NCI-H1417 treated with DMSO at 0.1 percent for 48 hours (cell line): ENCODE results near the gene PXYLP1.

Source experiments
- DNase-seq: peaks from one replicate; lab custom pipeline; 2025; lab: John Stamatoyannopoulos, UW

Gene PXYLP1

GRCh38 chr3:141229132-141229531 is 2.5 kb upstream of the PXYLP1 start:
- no peak for DNase-seq

DNA sequence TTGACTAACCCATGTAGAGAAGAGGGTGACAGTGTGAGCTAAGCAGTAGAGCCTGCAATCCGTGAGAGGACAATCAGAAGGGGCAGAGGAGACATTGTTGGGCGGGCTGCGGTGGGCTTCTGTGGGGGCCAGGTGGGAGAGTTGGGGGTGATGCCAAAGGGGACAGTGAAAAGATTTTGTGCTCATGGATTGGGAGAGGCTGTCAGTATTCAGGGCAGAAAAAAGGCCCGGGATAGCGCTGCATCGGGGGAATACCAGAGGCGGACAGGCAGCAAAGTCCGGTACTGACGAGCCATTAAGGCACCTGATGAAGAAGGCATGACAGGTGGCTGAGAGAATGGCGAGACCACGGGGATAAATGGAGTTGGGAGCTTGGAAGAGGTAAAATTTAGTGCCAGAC is 1.3 kb upstream of the PXYLP1 start:
- DNase-seq = no peak

GRCh38 chr3:141231952-141232823 is 563 bp downstream of the PXYLP1 start:
- no peak for DNase-seq

DNA sequence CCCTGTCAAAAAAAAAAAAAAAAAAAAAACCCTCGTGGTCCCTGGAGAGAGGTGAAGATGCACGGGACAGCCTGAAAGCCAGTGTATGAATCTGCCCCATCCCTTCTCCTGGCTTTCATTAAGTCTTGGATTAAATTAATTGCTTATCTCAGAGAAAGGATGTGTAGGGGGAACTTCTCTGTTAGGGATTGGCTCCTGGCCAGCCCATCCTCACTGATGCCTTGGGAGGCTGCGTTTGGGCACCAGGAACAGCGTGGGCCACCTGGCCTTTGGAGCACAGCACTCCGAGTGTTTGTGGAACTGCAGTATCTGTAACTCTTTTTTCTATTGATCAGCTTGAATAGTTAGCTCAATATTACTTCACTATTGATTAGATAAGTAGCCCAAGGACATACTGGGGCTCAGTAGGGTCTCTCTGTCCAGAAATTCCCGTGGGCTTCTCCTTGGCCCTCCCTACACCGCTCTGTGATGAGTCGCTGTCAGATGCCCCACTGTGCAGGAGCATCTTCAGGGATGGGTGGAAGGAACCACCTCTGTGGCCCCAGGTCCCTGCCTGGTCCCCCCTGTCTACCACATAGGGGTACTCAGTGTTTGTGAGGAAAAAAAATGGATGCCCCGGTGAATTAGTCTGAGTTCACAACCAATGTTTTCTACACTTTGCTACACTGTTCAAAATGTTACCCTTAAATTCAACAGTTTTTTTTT is 2.0 kb downstream of the PXYLP1 start:
- no peak for DNase-seq

- no peak for DNase-seq
Observed at GRCh38 chr3:141234283-141234682, 2.7 kb downstream of the PXYLP1 start.

DNA sequence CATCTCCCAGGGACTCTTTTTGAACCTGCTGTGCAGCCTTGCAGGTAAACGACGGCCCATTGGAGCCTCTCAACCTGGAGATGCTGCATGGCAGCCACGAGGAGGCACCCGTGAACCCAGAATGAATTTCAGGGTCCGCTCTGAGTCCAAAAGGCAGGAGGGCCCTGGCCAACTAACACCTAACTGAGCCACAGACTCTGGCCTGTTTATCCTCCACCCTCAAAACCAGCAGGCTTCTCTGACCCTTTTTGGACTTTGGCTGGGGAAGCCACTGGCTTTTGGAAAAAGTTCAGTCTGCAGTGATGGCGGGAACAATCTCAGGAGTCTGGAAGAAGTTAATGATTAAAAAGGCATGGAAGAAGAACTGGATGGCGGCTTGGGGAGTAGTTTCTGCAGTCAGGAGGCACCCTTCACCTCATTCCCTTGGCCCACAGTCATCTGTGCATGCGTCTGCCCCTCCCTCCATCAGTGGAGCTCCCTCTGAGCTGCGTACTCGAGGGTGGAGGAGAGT is 4.1 kb downstream of the PXYLP1 start:
- DNase-seq = no peak

GRCh38 chr3:141236361-141236760 is 4.7 kb downstream of the PXYLP1 start:
- no peak for DNase-seq

DNA sequence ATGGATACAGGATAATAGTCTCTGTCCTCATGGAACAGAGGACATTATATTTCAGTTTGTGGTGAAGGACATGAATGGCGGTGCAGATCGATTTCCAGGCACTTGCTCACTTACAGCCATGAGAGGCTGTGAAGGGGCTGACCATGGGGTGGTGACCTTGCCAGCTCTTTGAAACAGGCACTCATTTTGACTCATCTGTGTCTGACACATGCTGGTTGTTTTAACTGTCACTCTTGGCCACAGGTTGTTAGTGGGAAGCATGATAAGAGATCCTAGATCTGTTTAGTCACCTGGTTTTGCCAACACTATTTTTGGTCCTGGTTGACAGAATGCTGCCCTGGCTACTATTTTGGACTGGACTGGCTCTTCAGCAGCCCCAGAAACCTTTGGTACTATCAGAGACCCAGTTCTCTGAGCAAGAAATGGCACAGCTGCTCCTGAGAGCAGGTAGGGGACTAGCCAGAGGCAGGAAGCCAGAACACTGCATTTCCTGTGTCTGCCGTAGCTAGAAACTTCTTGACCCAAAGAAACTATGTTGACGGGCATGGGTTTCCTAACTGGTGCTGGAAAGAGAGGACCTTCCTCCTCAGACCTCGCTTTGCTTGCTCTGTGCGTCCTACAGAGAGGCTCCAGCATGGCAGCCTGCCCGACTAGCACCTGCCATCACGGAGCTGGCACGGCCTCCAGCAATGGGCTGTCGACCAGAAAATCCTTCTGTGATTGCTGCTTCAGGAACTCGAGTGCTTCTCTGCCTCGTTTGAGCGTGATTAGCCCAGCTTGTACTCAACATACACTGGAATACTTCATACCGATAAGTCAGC is 6.3 kb downstream of the PXYLP1 start:
- DNase-seq = no peak

DNA sequence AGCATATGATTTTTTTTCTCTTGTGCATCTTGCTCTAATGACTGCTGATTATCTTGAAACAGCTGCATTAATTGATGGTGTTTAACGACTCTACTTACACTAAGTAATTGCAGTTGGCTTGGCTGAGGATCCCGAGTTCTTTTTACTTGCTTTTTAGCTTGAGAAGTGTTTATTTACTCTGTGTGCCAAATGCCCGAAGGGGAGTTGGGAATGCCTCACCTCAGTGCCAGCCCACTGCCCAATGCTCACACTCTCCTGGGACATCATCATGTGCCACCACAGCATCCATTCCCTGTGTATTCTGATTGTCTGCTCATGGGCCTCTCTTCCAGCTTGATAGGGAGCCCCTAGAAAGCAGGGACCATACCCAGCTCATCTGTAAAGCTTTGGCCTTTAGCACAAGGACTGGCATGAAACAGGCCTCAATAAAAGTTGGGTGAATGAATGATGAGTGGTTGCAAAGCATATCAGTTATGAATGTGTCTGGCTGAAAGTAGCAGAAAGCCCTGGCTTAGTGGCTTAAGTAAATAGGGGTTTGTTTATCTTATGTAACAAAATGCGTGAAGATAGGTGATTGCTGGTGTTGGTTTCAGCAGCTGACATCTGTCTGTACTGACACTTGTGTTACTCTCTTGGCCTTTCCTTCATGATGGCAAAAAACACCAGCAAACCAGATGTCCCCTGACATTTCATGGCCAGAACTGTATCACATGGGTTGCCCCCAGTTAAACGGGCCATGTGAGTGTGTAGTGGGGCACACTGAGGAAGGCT is 8.1 kb downstream of the PXYLP1 start:
- DNase-seq = no peak

DNA sequence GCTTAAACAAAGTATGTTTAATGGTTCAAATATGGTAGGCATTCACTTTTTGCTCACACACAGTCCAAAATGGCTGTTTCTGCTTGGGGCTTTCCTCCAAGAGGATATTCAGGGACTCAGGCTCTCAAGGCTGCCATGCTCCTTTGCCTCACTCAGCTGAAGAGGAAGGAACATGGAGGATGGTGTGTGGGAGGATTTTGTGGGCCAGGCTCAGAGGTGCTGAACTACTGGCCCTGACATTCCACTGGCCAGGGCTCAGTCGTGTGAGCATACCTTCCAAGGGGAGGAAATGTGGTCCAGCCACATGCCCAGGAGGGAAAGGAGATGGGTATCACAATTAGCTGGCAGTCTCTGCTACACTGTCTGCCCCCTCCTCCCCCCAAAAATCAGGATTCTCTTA is 8.7 kb downstream of the PXYLP1 start:
- DNase-seq = no peak

DNA sequence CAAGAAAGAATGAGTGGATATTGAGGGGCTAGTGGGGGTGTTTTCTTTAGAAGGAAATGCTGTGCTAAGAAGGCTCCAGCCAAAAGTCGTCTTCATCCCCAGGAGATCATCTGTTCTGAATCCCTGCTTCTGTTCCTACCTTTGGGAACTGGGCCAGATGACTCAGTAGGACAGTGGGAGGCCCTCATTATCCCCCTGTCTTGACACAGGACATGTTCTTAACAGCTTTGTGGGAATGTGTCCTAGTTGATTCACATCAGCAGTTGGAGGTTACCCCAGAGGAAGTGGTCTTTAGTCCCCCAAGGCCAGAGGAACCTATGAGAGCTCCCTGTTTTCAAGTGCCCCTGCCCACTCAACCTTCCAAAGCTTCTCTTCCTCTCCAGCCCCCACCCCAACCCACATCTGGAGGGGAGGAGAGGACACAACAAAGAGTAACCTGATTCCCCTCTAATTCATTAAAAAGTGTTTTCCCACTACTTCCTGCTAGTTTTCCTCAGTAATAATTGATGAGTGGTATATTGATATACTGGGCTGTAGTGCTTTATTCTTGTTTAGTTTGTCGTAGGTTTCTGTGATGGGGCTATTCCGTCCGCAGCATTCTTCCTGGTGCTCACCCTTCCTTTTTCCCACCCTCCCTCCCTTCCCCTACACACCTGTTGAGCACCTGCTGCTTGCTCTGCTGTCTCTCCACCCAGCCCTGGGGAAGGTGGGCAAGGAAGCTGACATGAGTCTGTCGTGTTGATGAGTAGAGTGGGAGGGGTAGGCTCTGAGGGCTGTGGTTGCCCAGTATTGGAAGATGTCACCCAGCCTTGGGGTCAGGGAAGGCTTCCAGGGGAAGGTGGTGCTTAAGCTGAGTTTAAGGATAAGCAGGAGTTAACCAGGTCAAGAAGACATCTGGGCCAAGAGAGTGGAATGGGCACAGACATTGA is 9.3 kb downstream of the PXYLP1 start:
- DNase-seq = no peak

GRCh38 chr3:141241616-141242376 is 10.2 kb downstream of the PXYLP1 start:
- no peak for DNase-seq

- DNase-seq = no peak
Observed at GRCh38 chr3:141242377-141243092, 10.9 kb downstream of the PXYLP1 start.

- DNase-seq = no peak
Observed at GRCh38 chr3:141243271-141243707, 11.7 kb downstream of the PXYLP1 start.

DNA sequence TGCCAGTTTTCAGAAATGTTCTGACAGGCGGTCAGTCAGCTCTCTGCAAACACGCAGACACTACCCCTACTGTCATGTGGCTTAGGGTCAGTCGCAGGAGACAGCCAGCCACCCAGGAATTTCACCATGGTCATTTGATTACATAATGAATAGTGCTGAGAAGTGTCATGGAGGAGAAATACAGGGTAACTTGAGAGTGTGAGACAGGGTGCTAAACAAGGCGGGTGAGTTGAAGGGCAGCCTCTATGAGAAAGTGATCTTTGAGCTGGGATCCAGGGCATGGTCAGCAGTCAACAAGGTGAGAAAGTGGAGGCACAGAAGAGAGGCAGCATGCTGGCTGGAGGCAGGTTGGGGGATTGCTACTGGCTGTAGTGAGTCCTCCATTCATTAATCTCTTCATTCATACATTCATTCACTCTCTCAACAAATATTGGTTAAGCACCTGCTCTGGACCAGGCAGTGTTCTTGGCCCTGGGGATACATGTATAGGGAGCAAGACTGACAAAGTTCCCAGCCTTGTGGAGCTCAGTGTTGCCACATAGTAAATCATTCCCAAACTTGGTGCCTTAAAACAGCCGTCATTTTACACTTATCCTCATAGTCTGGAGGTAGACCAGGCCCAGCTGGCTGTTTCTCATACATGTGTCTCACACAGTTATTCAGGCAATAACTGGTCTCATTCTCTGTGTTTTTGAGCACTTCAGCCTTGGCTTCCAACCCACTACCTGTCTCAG is 14.8 kb downstream of the PXYLP1 start:
- DNase-seq = no peak

DNA sequence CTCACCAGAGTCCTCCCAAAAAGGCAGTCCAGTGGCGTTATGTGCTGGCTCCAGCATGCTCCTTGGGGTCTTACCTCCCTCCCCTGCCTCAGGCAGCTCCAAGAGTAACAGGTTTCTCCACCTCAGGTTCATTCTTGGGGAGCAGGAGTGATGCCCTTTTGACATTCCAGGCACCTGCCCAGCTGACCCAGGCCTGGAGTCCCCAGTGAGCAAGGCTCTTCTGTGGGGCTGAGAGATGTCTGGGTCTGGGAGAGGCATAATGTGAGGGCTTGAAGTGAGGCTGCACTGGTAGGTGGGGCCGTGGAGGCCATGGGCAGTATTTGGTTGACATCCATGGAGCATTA is 15.3 kb downstream of the PXYLP1 start:
- DNase-seq = no peak

- no peak for DNase-seq
Observed at GRCh38 chr3:141248064-141248463, 16.4 kb downstream of the PXYLP1 start.

- DNase-seq = no peak
Observed at GRCh38 chr3:141249041-141249440, 17.4 kb downstream of the PXYLP1 start.
